ENCODE results near the gene PCED1A. TPM values are rescaled to one million over a fixed set of nuclear protein-coding genes. Genes with fewer than 3 reads are reported as not detected.
A peak's percentile ranks its signal among the peaks of the same experiment; 100 is the strongest.

Gene PCED1A
- total RNA-seq, 5 donors from 2014 or later (not counting 1 experiment from before 2014, with no cell fraction given) = 65.1 to 111 (median 95.2) TPM

DNA sequence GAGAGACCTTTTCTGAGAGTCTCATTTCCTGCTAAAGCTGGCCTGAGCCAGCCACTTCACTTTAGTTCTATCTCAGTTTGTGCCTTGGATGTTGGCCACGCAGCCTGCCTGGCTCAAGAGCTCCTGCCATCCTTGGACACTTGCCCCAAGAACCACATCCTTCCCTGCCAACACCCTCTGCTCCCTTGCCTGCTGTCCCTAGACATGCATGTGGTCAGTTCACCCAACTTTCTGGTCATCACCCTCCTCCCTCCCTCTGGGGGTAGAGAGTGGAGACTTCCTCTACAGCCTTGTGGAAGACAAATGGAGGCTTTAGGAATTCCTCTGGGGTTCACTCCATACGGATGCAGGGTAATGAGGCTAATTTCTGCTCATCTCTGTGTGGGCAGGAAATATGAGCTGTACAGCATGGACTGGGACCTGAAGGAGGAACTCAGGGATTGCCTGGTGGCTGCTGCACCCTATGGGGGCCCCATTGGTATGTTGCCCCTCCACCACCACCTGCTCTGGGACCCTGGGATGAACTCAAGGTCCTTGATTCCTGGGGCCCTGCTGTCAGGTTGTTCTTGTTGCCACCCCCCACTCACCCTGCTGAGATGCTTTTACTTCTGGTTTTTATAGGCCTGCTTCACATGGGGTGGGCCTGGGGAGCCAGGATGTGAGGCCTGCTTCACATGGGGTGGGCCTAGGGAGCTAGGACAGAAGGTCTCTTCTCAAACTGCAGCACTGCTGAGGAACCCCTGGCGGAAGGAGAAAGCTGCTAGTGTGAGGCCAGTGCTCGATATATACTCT is 19.1 kb upstream of the PCED1A start:
- ChIA-PET CTCF (interaction anchor here in 1 of 2 donors (0.6 kb wide), 2 partner anchors 256 to 364 kb away, joined by 3 to 8 read pairs; no protein-coding TSS in a partner anchor), POLR2A (no interaction called here)
- no peaks in the 10 kb centered on the region for H3K27me3 Mint-ChIP-seq
- Histone ChIP-seq H3K4me3 (ENCODE audit: control insufficient read depth in 1 of 2, extremely low read depth in 1 of 2, low read length in 1 of 2) (no peak overlapping the region), H3K36me3 (ENCODE audit: control insufficient read depth in 2 of 2, extremely low read depth in 1 of 2, insufficient read depth in 1 of 2, low read length in 1 of 2) (peaks cover 4 to 35% of the 10 kb centered on the region in 2 donors), H3K27ac (ENCODE audit: low read length) (no peak overlapping the region), H3K9me3 (no peaks in the 10 kb centered on the region), H3K27me3 (replicated peaks in 1 of 2; ENCODE audit: control insufficient read depth in 2 of 2, extremely low read depth in 1 of 2, insufficient read depth in 2 of 2, low read length in 1 of 2) (no peaks in the 10 kb centered on the region), H3K4me1 (ENCODE audit: control insufficient read depth in 1 of 2, extremely low read depth in 1 of 2, insufficient read depth in 2 of 2, low read length in 2 of 2) (peaks cover 0 to 10% of the 10 kb centered on the region in 2 experiments)
- ATAC-seq (replicated peaks in 1 of 4) (no peak), DNase-seq (no peak)
- H3K36me3 Mint-ChIP-seq = peaks cover 17% of the 10 kb centered on the region
- H3K4me1 Mint-ChIP-seq = peaks cover 0 to 5% (median 2%) of the 10 kb centered on the region in 3 donors
- 94% methylated on average over 3 of the region's 4 CpGs for WGBS (ENCODE audit: insufficient coverage)
- no peak overlapping the region for H3K27ac Mint-ChIP-seq
- H3K9me3 Mint-ChIP-seq = no peaks in the 10 kb centered on the region
- no peak overlapping the region for H3K4me3 Mint-ChIP-seq

DNA sequence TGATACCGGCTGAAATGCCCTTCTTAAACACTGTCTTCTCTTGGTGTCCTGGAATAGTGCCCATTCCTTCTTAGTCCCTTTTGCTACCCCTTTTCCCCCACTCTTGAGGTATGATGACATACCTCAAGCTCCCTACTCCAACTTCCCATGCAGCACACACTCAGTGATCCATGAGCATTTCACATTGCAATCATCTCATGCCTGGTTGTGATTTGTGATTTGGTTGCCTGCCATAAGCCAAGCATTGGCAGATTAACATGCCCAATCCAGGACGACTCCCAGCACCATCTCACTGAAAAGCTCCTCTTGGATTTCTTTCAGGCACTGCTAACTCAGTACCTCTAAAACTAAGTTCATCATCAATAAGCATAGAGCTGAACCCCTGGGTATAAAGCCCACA is 18.1 kb upstream of the PCED1A start:
- Mint-ChIP-seq H3K36me3 (peaks cover 17% of the 10 kb centered on the region), H3K9me3 (no peaks in the 10 kb centered on the region), H3K27ac (no peak overlapping the region), H3K4me1 (peaks cover 0 to 4% (median 0%) of the 10 kb centered on the region in 3 donors), H3K4me3 (no peak overlapping the region), H3K27me3 (no peaks in the 10 kb centered on the region)
- H3K27me3 ChIP-seq (replicated peaks in 1 of 2; ENCODE audit: control insufficient read depth in 2 of 2, extremely low read depth in 1 of 2, insufficient read depth in 2 of 2, low read length in 1 of 2) = no peaks in the 10 kb centered on the region
- DNase-seq (no peak), ATAC-seq (replicated peaks in 1 of 4) (no peak)
- H3K4me1 ChIP-seq (ENCODE audit: control insufficient read depth in 1 of 2, extremely low read depth in 1 of 2, insufficient read depth in 2 of 2, low read length in 2 of 2) = peaks cover 0 to 3% of the 10 kb centered on the region in 2 experiments
- 100% methylated on average over 1 of the region's 2 CpGs for WGBS (ENCODE audit: insufficient coverage)
- no peak overlapping the region for H3K27ac ChIP-seq (ENCODE audit: low read length)
- no peak overlapping the region for H3K4me3 ChIP-seq (ENCODE audit: control insufficient read depth in 1 of 2, extremely low read depth in 1 of 2, low read length in 1 of 2)
- CTCF ChIA-PET = no interaction called here
- no peaks in the 10 kb centered on the region for H3K9me3 ChIP-seq
- POLR2A ChIA-PET = no interaction called here
- peaks cover 4 to 26% of the 10 kb centered on the region in 2 donors for H3K36me3 ChIP-seq (ENCODE audit: control insufficient read depth in 2 of 2, extremely low read depth in 1 of 2, insufficient read depth in 1 of 2, low read length in 1 of 2)

DNA sequence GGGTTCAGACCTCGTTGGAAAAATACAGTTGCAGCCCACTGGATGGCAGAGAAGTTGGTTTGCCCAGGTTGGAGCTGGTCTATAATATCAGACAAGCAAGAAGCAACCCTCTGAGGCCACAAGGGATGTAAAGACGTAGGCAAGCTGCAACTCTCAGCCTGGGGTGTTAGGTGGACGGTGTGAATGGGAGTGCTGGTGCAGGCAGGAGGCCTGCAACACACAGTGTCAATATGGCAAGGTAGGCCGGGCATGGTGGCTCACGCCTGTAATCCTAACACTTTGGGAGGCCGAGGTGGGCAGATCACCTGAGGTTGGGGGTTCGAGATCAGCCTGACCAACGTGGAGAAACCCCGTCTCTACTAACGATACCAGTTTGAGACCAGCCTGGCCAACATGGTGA is 10.6 kb upstream of the PCED1A start:
- Histone ChIP-seq H3K36me3 (ENCODE audit: control insufficient read depth in 2 of 2, extremely low read depth in 1 of 2, insufficient read depth in 1 of 2, low read length in 1 of 2) (peaks cover 3% of the 10 kb centered on the region in 2 donors), H3K4me3 (ENCODE audit: control insufficient read depth in 1 of 2, extremely low read depth in 1 of 2, low read length in 1 of 2) (no peak overlapping the region), H3K9me3 (no peaks in the 10 kb centered on the region), H3K4me1 (ENCODE audit: control insufficient read depth in 1 of 2, extremely low read depth in 1 of 2, insufficient read depth in 2 of 2, low read length in 2 of 2) (peaks cover 4 to 15% of the 10 kb centered on the region in 2 experiments), H3K27me3 (replicated peaks in 1 of 2; ENCODE audit: control insufficient read depth in 2 of 2, extremely low read depth in 1 of 2, insufficient read depth in 2 of 2, low read length in 1 of 2) (no peaks in the 10 kb centered on the region), H3K27ac (ENCODE audit: low read length) (no peak overlapping the region)
- Mint-ChIP-seq H3K27ac (no peak overlapping the region), H3K36me3 (peaks cover 7% of the 10 kb centered on the region), H3K27me3 (no peaks in the 10 kb centered on the region), H3K9me3 (no peaks in the 10 kb centered on the region), H3K4me3 (peak overlapping the region in 1 of 3 donors; percentile 56), H3K4me1 (peaks cover 20 to 32% (median 22%) of the 10 kb centered on the region in 3 donors)
- CTCF ChIA-PET = interaction anchor here in 1 of 2 donors (0.6 to 1.4 kb wide), 2 partner anchors 20 to 150 kb away, joined by 5 to 6 read pairs; no protein-coding TSS in a partner anchor
- POLR2A ChIA-PET = no interaction called here
- DNase-seq = peak in 1 of 35 experiments; percentile 21
- ATAC-seq (replicated peaks in 1 of 4) = no peak
- 85% methylated on average over 6 of the region's 10 CpGs for WGBS (ENCODE audit: insufficient coverage)

DNA sequence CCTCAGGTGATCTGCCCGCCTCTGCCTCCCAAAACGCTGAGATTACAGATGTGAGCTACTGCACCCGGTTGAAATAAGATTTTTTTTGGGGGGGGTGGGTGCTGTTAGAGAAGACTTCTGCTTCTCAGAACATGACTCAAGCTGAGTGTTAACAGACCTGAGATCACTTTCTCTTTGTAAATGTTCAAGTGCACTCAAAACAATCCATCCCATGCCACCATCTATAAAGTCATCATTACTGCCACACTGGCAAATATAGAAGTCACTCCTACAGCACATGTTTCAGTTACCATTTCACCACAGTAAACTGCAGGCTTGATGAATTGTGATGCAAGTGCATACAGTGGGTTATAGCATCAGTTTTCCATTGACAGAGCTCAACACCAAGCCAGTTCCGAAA is 9.1 kb upstream of the PCED1A start:
- Mint-ChIP-seq H3K27me3 (no peaks in the 10 kb centered on the region), H3K4me3 (no peak overlapping the region), H3K9me3 (no peaks in the 10 kb centered on the region), H3K4me1 (peaks cover 28 to 40% (median 29%) of the 10 kb centered on the region in 3 donors), H3K27ac (no peak overlapping the region), H3K36me3 (peaks cover 7% of the 10 kb centered on the region)
- Histone ChIP-seq H3K36me3 (ENCODE audit: control insufficient read depth in 2 of 2, extremely low read depth in 1 of 2, insufficient read depth in 1 of 2, low read length in 1 of 2) (peaks cover 3 to 5% of the 10 kb centered on the region in 2 donors), H3K4me1 (ENCODE audit: control insufficient read depth in 1 of 2, extremely low read depth in 1 of 2, insufficient read depth in 2 of 2, low read length in 2 of 2) (peaks cover 4 to 15% of the 10 kb centered on the region in 2 experiments), H3K27ac (ENCODE audit: low read length) (no peak overlapping the region), H3K27me3 (replicated peaks in 1 of 2; ENCODE audit: control insufficient read depth in 2 of 2, extremely low read depth in 1 of 2, insufficient read depth in 2 of 2, low read length in 1 of 2) (no peaks in the 10 kb centered on the region), H3K9me3 (no peaks in the 10 kb centered on the region), H3K4me3 (ENCODE audit: control insufficient read depth in 1 of 2, extremely low read depth in 1 of 2, low read length in 1 of 2) (no peak overlapping the region)
- ChIA-PET POLR2A (no interaction called here), CTCF (no interaction called here)
- DNase-seq (no peak), ATAC-seq (replicated peaks in 1 of 4) (no peak)
- 100% methylated on average over 1 of the region's 4 CpGs for WGBS (ENCODE audit: insufficient coverage)

DNA sequence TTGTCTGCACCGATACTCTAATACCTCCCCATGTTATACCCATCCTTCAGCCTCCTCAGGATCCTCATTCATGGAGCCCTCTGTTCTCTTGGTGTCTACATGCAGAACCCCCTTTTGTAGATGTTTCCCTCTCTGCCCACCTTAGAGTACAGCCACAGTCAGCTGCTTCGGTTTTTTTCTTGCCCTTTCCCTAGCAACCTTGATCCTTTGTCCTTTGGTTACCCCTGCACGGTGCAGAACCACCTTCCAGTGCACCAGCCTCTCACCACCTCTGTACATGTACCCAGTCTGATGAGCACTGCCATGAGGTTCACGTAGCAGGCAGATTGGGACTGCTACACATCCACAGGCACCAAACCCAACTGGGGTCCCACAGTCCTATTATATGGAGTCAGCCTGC is 7.3 kb upstream of the PCED1A start:
- H3K27ac Mint-ChIP-seq = peak overlapping the region in 1 of 2 donors; percentile 49
- Histone ChIP-seq H3K36me3 (ENCODE audit: control insufficient read depth in 2 of 2, extremely low read depth in 1 of 2, insufficient read depth in 1 of 2, low read length in 1 of 2) (peaks cover 3 to 5% of the 10 kb centered on the region in 2 donors), H3K27ac (ENCODE audit: low read length) (no peak overlapping the region), H3K9me3 (no peaks in the 10 kb centered on the region), H3K4me3 (ENCODE audit: control insufficient read depth in 1 of 2, extremely low read depth in 1 of 2, low read length in 1 of 2) (no peak overlapping the region), H3K4me1 (ENCODE audit: control insufficient read depth in 1 of 2, extremely low read depth in 1 of 2, insufficient read depth in 2 of 2, low read length in 2 of 2) (peaks cover 4 to 9% of the 10 kb centered on the region in 2 experiments), H3K27me3 (replicated peaks in 1 of 2; ENCODE audit: control insufficient read depth in 2 of 2, extremely low read depth in 1 of 2, insufficient read depth in 2 of 2, low read length in 1 of 2) (no peaks in the 10 kb centered on the region)
- peaks cover 38 to 39% (median 39%) of the 10 kb centered on the region in 3 donors for H3K4me1 Mint-ChIP-seq
- H3K36me3 Mint-ChIP-seq = peaks cover 7% of the 10 kb centered on the region
- ATAC-seq (replicated peaks in 1 of 4) = no peak
- ChIA-PET POLR2A (no interaction called here), CTCF (no interaction called here)
- no peaks in the 10 kb centered on the region for H3K9me3 Mint-ChIP-seq
- WGBS (ENCODE audit: insufficient coverage) = 100% methylated on average over 4 of the region's 4 CpGs
- no peaks in the 10 kb centered on the region for H3K27me3 Mint-ChIP-seq
- DNase-seq = no peak
- no peak overlapping the region for H3K4me3 Mint-ChIP-seq

DNA sequence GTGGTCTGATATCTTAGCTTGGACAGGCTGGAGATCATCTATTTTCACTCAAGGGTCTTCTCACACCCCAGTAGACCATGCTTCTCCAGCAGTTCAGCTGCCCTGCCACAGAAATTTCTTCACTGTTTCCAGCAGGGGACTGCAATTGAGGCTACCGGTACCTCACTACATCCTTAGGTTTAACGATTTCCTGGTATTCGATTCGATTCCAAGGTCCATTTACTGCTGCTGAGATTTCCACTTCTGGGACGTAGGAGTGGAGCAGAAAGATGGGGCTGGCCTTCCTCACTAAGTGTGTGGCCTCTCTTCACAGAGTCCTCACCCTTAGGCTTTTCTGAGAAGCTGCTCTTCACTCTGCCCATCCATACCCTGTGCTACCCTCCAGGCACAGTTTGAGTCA is 6.2 kb upstream of the PCED1A start:
- H3K36me3 ChIP-seq (ENCODE audit: control insufficient read depth in 2 of 2, extremely low read depth in 1 of 2, insufficient read depth in 1 of 2, low read length in 1 of 2) = peaks cover 3 to 5% of the 10 kb centered on the region in 2 donors
- no peak overlapping the region for H3K4me3 ChIP-seq (ENCODE audit: control insufficient read depth in 1 of 2, extremely low read depth in 1 of 2, low read length in 1 of 2)
- ChIA-PET CTCF (no interaction called here), POLR2A (no interaction called here)
- H3K4me1 ChIP-seq (ENCODE audit: control insufficient read depth in 1 of 2, extremely low read depth in 1 of 2, insufficient read depth in 2 of 2, low read length in 2 of 2) = peaks cover 0 to 5% of the 10 kb centered on the region in 2 experiments
- 97% methylated on average over 5 of the region's 5 CpGs for WGBS (ENCODE audit: insufficient coverage)
- Mint-ChIP-seq H3K4me3 (no peak overlapping the region), H3K27me3 (no peaks in the 10 kb centered on the region), H3K27ac (no peak overlapping the region), H3K36me3 (peaks cover 7% of the 10 kb centered on the region), H3K4me1 (peaks cover 27 to 29% (median 28%) of the 10 kb centered on the region in 3 donors), H3K9me3 (no peaks in the 10 kb centered on the region)
- ATAC-seq (replicated peaks in 1 of 4) (no peak), DNase-seq (no peak)
- H3K27ac ChIP-seq (ENCODE audit: low read length) = no peak overlapping the region
- H3K27me3 ChIP-seq (replicated peaks in 1 of 2; ENCODE audit: control insufficient read depth in 2 of 2, extremely low read depth in 1 of 2, insufficient read depth in 2 of 2, low read length in 1 of 2) = no peaks in the 10 kb centered on the region
- no peaks in the 10 kb centered on the region for H3K9me3 ChIP-seq

Data from T-cell (primary cell).